Mononuclear cell (primary cell): ENCODE data around the gene ATP4B. TPM values are rescaled to one million over a fixed set of nuclear protein-coding genes. Genes with fewer than 3 reads are reported as not detected.
"Not testable (repeated sequence)": the region's sequence is repeated elsewhere in the genome, so short reads cannot be mapped to it uniquely, and the experiment has no call there.

Source experiments
- H3K27me3 ChIP-seq: 2 replicates; pipeline ENCODE4 v1.6.0; 2011; ENCODE audit warnings: low read length, control low read depth; ENCODE audit not compliant: insufficient read depth
- H3K4me1 ChIP-seq: 2 replicates; pipeline ENCODE4 v1.5.1; 2011; ENCODE audit warnings: mild to moderate bottlenecking, low read length, control low read depth; ENCODE audit not compliant: insufficient read depth
- H3K4me3 ChIP-seq: 2 replicates; pipeline ENCODE4 v1.5.1; 2011; ENCODE audit warnings: mild to moderate bottlenecking, low read length, moderate library complexity
- H3K9me3 ChIP-seq: 2 replicates; pipeline ENCODE4 v1.5.1; 2011; ENCODE audit warnings: low read depth, mild to moderate bottlenecking, control low read depth, low read length
- total RNA-seq: library from RNA; depleted of rRNA; stranded (reverse); fragments of >200 nt; gene quantifications from one replicate; pipeline ENCODE4 v1.2.3, GENCODE V29; 2012

ATP4B gene
- total RNA-seq, 1 donor: not detected

DNA sequence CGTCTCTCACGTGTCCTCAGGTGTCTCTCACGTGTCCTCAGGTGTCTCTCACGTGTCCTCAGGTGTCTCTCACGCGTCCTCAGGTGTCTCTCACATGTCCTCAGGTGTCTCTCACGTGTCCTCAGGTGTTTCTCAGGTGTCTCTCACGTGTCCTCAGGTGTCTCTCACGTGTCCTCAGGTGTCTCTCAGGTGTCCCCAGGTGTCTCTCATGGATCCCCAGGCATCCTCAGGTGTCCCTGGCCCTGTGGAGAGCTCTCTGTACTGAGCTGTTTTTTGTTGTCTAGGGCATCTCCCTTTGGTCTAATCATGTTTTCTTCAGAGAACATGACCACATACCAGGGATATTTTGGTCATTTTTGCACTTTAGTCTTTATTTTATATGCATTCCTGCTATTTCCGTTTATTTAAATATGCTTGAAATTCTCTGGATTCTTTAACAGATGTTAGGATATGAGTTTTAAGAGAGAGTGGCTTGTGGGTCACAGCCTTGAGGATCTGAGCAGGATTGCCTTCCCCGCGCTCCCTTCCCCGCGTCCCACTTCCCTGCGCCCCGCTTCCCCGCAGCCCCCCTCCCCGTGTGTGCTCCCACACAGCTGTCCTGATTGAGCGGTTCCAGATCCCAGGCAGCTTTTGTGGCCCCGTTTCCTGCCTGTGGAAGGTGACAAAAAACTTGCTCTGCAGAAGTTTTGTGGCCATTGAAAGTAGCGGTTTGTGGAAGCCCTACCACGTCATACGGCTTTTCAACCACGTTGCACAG is 31.9 kb downstream of the ATP4B start:
- no peaks in the 10 kb centered on the region for H3K27me3 ChIP-seq
- no peaks in the 10 kb centered on the region for H3K9me3 ChIP-seq
- H3K4me1 ChIP-seq: no peaks in the 10 kb centered on the region
- no peak overlapping the region for H3K4me3 ChIP-seq

DNA sequence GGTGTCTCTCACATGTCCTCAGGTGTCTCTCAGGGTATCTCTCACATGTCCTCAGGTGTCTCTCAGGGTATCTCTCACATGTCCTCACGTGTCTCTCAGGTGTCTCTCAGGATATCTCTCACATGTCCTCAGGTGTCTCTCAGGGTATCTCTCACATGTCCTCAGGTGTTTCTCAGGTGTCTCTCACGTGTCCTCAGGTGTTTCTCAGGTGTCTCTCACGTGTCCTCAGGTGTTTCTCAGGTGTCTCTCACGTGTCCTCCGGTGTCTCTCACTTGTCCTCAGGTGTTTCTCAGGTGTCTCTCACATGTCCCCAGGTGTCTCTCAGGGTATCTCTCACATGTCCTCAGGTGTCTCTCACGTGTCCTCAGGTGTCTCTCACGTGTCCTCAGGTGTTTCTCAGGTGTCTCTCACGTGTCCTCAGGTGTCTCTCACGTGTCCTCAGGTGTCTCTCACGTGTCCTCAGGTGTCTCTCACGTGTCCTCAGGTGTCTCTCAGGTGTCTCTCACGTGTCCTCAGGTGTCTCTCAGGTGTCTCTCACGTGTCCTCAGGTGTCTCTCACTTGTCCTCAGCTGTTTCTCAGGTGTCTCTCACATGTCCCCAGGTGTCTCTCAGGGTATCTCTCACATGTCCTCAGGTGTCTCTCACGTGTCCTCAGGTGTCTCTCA is 33.2 kb downstream of the ATP4B start:
- H3K4me3 ChIP-seq, H3K27me3 ChIP-seq, H3K9me3 ChIP-seq, H3K4me1 ChIP-seq: not testable (repeated sequence)

DNA sequence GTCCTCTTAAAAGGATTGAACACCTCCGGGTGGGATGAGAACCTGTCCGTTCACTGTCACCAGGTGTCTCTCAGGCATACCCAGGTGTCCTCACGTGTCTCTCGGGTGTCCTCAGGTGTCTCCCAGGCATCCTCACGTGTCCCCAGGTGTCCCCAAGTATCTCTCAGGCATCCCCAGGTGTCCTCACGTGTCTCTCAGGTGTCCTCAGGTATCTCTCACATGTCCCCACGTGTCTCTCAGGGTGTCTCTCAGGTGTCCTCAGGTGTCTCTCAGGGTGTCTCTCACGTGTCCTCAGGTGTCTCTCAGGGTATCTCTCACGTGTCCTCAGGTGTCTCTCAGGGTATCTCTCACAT is 33.8 kb downstream of the ATP4B start:
- Histone ChIP-seq H3K4me1 (no peaks in the 10 kb centered on the region), H3K4me3 (no peak overlapping the region), H3K27me3 (no peaks in the 10 kb centered on the region)

DNA sequence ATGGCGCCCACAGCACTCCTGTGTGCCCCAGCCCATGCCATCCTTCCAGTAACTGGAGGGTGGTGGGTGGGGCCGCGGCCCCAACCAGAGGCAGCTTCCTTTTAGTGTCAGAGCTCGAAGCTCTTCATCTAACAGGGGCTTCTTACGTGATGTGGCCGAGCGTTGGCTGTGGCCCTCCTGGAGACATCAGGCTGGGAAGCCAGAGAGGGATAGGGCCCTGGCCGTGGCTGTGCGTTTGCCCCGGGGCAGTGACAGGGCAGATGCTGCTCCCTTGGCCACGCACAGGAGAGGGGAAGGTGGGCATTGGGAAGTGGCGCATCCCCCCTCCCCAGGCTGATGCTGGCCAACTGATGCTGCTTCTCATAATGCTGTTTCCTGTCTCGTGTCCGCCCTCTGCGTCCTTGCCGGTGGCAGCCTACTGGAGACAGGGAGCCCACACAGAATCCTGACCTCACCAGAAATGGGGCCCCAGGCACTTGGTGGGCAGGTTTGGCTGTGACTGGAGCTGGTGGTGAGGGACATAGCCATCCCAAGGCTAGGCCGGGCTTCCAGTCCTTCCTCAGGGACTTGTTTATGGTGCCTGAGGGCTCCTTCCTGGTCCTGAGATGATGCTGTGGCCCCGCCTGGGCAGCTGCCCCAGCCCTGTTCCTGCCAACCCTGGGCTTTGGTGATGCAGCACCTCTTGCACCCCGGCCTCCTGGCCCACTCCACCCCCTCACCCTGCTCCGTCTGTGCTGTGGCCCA is 34.3 kb downstream of the ATP4B start:
- Histone ChIP-seq H3K27me3 (no peaks in the 10 kb centered on the region), H3K4me1 (no peaks in the 10 kb centered on the region), H3K9me3 (no peaks in the 10 kb centered on the region), H3K4me3 (no peak overlapping the region)

More for the DNA sequence above, 33.8 kb downstream of the ATP4B start:
- H3K9me3 ChIP-seq: no peaks in the 10 kb centered on the region

DNA sequence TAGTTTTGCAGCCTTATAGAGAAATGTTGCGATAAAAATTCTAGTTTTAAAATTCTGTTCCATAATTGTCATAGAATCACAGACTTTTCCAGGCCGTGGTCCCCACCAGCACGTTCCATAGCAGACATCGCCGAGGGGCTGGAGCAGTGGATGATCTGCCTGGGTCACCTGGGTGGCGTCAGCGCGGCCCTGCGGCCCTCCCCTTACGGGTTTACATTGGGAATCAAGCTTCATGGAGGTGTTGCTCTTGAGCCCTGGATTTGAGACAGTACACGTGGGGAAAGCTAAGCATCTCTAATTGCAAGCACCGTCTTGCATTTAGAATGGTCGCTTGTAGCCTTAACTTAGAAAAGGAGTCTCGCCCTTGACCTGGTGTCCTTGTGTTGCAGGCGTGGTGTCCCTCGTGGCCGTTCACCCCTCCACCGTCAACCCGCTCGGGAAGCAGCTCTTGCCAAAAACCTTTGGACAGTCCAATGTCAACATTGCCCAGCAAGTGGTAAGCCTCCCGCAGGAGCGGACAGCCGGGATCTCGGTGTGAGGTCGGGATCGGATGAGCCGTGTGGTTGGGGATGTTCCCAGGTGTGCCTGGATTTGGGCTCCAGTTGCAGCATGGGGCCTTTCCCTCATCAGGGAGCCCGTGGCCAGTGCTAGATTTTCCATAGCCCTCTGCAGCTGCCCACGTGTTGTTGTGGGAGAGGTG is 35.1 kb downstream of the ATP4B start:
- no peak overlapping the region for H3K4me3 ChIP-seq
- H3K4me1 ChIP-seq: no peaks in the 10 kb centered on the region

DNA sequence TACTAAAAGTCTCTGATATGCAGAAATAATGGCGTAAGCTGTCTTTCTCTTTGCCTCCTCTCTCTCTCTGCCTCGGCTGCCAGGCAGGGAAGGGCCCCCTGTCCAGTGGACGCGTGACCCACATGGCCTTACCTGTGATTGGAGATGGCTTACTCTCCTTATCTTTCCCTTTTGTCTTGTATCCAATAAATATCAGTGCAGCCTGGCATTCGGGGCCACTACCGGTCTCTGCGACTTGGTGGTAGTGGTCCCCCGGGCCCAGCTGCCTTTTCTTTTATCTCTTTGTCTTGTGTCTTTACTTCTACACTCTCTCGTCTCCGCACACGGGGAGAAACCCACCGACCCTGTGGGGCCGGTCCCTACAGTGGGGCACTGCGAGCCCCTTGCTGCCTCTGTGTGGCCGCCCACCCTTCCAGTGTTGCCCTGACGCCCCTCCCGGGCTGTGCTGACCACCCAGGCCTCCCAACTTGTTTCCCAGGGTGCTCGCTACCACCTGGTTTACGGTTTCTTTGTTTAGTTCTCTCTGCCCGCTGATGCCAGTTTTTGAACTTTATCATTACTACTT is 35.9 kb downstream of the ATP4B start:
- H3K9me3 ChIP-seq, H3K4me1 ChIP-seq, H3K4me3 ChIP-seq, H3K27me3 ChIP-seq: not testable (repeated sequence)

More for the DNA sequence above, 35.1 kb downstream of the ATP4B start:
- no peaks in the 10 kb centered on the region for H3K9me3 ChIP-seq
- H3K27me3 ChIP-seq: no peaks in the 10 kb centered on the region

DNA sequence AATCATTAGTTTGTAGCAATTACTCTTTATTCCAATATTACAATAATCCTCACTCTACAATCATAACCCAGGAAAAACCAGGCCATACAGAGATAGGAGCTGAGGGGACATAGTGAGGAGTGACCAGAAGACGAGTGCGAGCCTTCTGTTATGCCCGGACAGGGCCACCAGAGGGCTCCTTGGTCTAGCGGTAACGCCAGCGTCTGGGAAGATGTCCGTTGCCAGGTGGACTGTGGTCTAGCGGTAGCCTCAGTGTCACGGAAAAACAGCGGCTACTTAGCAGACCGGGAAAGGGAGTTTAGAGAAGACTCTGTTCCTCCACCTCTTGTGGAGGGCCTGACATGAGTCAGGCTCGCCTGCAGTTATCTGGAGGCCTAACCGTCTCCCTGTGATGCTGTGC is 36.5 kb downstream of the ATP4B start:
- not testable (repeated sequence) for H3K9me3 ChIP-seq, H3K4me3 ChIP-seq, H3K27me3 ChIP-seq
- H3K4me1 ChIP-seq: peaks cover 11% of the 10 kb centered on the region

DNA sequence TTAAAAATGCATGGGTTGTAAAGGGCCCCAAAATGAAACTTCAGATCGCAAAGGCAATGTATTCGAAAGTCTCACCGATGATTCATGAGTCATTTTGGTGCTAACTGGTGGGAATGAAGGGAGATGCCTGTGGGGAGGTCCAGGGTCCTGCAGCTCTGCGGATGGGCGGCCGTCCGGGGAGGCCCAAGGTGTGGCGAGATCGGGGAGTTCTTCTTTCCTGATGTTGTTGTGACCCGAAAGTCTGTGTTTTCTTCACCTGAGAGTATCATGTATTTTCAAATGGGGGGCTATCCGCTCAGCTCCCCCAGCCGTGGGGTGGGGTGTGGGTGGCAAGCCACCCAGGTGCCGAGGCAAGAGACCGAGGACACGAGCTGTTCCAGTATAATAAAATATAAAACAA is 37.0 kb downstream of the ATP4B start:
- H3K27me3 ChIP-seq: no peaks in the 10 kb centered on the region
- peaks cover 16% of the 10 kb centered on the region for H3K4me1 ChIP-seq
- H3K4me3 ChIP-seq: no peak overlapping the region
- no peaks in the 10 kb centered on the region for H3K9me3 ChIP-seq

DNA sequence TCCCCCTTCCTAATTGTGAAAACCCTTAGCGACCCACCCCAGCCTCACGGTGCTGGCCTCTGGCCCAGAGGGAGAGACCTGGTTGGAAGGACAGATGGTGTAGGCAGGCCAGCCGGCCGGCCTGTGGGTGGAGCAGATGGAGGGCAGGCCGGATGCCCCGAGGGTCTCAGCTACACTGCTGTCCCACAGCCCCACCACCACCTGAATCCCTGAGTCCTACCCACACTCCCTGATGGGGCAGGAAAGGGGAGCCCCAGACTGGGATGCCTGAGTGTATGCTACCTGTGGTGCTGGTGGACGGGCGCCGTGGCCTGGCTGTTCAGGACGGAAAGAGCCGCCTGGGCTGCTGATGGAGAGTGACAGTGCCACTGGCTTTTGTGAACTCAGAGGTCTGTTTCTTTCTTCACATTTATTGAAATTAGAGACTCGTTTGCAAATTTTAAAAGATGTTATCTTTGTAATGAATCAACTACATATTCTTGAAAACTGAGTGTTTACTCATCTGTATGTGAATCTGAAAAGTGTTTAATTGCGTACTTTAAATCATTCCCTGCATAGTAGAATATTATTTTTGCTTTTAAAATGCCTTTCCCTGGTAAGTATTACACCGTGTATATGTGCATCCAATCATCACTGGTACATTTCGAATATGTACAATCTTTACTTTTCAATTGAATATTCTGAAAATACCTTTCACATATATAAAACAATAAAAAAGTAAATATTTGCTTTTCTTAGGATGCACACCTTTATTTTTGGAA is 37.8 kb downstream of the ATP4B start:
- H3K9me3 ChIP-seq: no peaks in the 10 kb centered on the region
- no peaks in the 10 kb centered on the region for H3K27me3 ChIP-seq
- H3K4me1 ChIP-seq: peaks cover 24% of the 10 kb centered on the region
- no peak overlapping the region for H3K4me3 ChIP-seq

DNA sequence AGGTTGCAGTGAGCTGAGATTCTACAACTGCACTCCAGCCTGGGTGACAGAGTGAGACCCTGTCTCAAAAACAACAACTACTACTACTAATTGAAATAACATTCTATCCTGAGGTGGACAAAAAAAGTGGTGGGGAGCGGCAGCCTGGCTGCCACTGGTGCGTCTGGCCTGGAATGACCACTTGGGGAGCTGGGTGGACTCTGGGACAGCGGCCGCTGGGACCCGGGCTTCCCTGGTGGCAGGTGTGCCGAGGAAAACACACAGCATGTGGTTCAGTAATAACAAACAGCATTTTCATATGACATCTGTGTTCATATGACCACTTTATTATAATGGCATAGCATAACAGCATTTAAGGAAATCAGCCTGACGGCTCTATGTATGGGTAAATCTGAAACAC is 39.5 kb downstream of the ATP4B start:
- Histone ChIP-seq H3K27me3 (no peaks in the 10 kb centered on the region), H3K4me1 (peaks cover 33% of the 10 kb centered on the region), H3K4me3 (no peak overlapping the region), H3K9me3 (no peaks in the 10 kb centered on the region)

DNA sequence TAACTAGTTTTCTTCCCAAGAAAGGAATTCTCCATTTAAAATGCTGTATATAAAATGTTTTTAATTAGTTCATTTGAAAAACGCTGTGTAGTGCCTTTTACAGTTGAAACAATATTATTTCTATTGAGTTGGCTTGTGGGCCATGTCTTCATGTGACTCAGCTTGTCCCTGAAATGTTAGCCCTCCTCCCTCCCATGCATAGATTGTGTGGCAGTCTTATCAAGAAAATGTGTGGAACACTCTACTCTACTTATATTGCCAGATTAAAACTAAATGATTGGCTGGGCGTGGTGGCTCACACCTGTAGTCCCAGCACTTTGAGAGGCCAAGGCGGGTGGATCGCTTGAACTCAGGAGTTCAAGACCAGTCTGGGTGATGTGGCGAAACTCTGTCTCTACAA is 40.0 kb downstream of the ATP4B start:
- no peaks in the 10 kb centered on the region for H3K9me3 ChIP-seq

DNA sequence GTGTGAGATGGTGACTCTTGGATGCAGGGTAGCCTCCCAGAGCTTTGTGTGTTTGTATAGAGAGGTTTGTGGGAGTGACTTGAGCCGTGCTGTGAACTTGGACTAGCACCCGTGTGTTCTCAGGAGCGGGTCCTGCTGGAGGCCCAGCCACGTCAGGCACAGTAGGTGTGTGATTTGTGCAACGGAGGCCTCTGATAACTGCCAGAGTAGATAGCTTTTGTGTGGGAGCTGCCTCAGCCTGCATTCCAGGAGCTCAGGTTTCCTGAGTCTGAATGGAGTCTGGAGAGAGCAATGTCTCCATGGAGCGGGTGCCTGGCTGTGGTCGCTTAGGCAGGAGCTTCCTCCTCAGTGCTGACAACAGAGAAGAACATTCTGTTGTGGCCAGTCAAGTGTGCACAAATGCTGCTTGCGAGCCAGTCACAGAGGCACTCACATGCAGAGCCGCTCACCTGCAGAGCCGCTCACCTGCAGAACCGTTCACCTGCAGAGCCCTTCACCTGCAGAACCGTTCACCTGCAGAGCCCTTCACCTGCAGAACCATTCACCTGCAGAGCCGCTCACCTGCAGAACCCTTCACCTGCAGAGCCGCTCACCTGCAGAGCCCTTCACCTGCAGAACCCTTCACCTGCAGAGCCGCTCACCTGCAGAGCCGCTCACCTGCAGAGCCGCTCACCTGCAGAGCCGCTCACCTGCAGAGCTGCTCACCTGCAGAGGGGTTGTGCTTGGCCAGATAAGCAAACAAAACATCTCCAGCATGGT is 40.8 kb downstream of the ATP4B start:
- Histone ChIP-seq H3K4me3 (no peak overlapping the region), H3K9me3 (no peaks in the 10 kb centered on the region), H3K4me1 (peaks cover 33% of the 10 kb centered on the region), H3K27me3 (no peaks in the 10 kb centered on the region)

More for the DNA sequence above, 40.0 kb downstream of the ATP4B start:
- H3K4me3 ChIP-seq: no peak overlapping the region
- no peaks in the 10 kb centered on the region for H3K27me3 ChIP-seq
- H3K4me1 ChIP-seq: peaks cover 33% of the 10 kb centered on the region

DNA sequence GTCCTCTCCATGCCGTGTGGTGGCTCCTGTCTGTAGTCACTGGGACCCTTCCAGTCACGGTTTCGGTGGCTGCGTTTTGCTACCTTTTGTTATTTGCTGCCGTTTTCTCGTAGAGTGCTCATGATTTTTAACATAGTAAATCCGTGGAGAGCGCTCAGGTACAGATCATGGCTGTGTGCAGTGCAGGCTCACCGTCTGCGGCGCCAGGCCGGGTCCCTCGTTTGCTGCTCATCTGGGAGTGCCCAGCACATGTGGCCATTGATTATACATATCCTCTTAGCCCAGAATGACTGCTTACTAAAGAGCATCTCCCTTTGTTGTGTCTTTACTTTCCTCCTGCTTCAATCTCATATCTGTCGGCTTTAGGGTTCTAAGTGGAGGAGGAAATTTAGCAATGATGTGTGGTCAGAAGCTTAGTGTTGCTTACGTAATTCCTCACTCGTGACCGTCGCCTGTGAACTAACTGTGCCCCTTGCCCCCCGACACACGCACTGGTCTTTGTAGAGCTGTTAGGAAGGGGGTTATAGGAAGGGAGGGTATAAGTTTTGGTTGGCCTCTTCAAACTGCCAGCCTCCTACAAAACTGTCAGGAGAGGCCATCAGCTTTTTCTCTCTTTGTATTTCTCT is 41.6 kb downstream of the ATP4B start:
- Histone ChIP-seq H3K27me3 (no peaks in the 10 kb centered on the region), H3K9me3 (no peaks in the 10 kb centered on the region), H3K4me3 (no peak overlapping the region), H3K4me1 (peaks cover 33% of the 10 kb centered on the region)
